ENCODE data around the gene MITF.
"Not testable (repeated sequence)": the region's sequence is repeated elsewhere in the genome, so short reads cannot be mapped to it uniquely, and the experiment has no call there.

The MITF gene

DNA sequence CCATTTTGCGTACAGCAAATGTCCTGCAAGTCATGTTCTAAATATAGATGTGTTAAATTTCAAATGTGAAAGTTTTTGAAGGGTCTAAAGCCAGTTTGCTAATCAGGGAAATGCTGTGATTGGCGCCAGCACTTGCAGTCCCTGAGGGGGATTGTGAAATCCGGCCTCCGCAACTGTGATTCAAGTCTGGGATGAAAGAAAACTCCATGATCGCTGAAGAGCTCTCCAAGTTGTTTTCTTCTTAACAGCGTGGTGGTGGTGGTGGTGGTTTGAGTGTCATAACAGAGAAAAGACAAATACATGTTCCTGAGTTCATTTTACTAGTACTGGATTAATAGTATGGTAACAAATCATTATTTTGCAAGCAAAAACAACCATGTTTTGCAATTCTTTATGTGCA is 51.8 kb downstream of the MITF start:
- DNase-seq, result no peak

DNA sequence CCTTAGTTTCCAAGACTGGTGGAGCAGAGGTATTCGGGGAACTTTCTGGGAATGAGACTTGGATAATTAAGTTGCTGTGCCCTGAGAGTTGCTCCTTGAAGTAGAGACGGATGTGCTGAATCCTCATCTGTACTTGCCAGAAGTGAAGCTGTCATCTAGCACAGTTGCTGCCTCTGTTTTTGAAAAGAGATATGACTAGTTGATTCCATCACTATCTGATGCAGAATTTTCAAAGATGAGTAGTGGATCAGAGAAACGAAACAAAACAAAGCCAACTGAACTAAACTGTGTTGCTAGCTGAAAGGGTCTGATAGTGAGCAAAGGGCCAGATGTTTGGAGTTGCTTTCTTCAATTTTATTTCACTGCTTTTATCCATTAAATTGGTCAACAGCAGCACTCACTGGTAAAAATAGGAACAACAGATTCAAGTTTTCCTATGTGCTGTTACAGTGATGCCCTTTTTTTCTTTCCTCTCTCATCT is 52.7 kb downstream of the MITF start:
- no peak for DNase-seq

DNA sequence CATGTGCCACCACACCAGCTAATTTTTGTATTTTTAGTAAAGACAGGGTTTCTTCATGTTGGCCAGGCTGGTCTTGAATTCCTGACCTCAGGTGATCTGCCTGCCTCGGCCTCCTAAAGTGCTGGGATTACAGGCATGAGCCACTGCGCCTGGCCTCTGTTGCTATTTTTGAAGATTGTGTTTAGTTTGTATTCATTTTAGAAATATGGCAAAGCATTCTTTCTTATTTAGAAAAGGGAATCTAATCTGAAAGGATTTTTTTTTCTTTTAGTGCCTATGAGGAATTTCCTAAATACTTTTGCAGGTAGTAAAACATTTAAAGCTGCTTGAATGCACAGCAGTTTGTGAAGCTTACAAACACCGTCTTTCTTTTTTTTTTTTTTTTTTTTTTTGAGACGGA is 56.9 kb downstream of the MITF start:
- DNase-seq, result not testable (repeated sequence)

DNA sequence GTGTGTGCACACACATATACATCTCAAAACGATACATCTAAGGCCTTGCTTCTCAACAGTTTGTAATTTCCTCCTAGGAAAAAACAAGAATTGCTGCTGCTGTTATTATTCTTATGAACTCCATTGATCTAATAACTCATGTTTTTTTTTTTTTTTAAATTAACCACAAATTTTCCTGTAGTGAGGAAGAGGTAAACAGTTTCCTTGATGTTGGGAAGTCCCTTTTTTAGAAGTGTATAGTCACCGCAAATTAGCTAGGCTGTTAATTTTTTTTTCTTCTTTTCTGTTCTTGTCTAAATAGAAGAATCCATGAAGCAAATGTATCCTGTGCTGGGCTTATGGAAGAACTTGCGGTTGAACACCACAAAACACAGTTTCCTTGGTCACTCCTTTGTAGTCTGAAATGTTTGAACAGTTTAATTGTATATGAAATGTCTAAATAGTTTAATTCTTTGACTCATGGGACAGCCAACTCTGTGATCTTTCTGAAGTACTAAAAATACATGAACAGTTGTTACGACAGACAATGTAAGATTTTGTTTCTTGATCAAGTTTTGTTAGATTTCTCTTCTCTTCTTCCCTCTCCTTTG is 64.5 kb downstream of the MITF start:
- DNase-seq, result no peak

GRCh38 chr3:69805491-69805890 is 66.2 kb downstream of the MITF start:
- DNase-seq, result no peak

DNA sequence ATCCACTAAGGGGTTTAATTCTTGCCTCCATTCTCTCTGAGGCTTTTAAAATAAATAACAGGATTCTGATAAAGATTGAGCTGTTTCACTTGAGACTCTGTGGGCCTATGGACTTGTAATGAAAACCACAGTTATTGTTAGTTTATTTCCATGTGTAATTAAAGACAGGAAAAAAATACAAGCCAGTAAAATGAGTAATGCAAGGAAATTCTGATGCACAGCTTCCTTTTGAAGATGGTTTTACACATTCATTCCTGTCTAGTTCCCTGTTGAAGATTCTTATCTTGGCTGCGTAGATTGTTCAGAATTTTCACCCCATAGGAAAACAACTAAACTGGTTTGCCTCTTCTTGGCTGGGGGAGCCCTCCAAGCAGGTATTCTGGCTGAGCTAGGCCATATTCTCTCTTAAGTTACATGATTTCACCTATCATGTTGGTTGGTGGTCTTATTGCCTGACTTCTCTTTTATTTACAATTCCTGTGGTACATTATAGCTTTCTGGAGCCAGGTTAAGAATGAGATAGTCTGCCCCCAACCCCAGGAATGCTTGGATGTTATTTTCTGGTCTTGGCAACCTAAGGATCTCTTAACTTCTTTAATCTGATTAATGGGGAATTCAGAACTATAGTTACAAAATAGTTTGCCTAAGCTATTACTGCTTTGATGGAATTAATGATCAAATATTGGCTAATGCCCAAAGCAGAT is 67.6 kb downstream of the MITF start:
- DNase-seq, result no peak

DNA sequence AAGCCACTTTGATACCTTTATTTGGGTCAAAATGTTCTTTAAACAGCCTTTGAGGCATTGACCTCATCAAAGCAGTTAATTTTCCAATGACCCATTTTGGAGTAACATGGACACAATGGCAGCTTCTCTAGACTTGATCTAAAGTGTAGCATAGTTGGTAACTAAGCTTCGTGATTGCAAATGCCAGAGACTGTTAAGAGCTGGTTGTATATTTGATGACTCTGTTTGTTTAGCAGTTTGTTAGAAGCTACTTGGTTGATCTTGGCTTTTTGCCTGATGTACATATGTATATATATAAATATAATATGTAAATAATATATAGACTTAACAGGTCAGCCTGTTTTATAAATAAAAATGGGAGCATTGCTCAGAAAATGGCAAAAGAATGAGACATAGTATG is 68.4 kb downstream of the MITF start:
- no peak for DNase-seq

DNA sequence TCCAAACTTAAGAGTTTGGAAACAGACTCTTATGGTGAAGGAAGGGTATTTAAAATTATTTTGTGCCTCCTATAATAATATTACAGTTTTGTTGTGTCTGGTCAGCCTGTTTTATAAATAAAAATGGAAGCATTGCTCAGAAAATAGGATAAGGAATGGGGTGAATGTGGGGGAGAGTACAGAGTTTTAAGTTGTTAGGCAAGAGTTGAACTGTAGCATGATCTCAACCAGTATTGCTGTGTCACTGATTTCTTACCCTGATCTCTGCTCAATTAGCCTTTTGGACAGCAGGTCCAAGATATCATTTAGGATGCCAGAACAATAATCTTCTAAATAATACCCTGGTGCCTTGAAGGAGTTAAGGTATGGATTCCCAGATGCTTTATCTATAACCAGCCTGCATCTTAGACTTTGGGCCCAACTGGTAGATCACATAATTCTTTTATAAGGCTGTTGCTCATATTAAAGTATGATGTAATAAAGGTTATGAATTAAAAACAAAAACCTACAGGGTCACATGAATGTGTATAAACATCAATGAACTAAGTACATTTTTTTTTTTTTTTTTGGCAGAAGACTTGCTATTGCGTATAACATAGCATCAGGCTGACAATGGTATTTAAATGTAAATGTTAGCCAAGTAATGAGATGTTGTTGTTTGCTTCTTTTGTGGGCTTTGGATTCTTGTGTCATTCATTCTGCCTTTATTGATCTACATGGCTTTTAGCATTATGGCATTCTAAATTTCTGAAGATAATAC is 70.0 kb downstream of the MITF start:
- no peak for DNase-seq

GRCh38 chr3:69811452-69812401 is 72.5 kb downstream of the MITF start:
- DNase-seq, result no peak

DNA sequence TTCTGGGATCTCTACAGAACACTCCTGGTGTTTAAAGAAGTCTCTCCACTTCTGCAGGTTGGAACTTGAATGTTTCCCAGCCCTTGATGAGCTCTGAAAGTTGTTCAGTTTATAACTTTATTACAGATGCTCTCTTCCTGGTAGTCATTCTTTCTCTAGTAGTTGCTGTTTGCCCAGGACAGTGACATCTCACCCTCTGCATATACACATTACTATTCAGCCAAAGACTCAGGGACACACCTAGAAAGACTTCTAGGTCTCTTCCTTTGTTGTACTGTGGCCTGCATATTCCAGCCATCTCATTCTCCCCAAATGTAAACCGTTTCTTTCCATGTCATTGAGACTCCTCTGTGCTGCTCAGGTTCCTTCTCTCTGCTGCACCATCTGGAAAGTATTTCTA is 76.7 kb downstream of the MITF start:
- DNase-seq, result no peak

- no peak for DNase-seq
Observed at GRCh38 chr3:69817988-69818387, 78.7 kb downstream of the MITF start.

DNA sequence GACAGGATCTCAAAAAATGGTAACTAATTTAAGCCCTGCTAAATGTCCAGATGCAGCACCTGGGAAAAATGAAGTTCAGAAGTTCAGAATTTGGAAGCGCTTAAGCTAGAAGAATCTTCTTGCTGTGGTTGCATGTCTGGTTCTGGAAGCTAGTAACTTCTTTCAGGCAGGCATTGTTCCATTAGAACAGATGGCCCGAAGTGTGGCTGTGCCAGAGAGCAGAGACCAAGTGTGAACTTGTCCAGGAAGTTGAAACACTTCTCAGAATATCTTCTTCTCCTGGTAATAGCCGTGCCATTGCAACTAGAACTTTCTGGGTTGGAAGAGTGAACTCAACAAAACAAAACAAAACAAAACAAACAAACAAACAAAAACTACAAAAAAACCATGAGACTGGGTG is 80.0 kb downstream of the MITF start:
- no peak for DNase-seq

DNA sequence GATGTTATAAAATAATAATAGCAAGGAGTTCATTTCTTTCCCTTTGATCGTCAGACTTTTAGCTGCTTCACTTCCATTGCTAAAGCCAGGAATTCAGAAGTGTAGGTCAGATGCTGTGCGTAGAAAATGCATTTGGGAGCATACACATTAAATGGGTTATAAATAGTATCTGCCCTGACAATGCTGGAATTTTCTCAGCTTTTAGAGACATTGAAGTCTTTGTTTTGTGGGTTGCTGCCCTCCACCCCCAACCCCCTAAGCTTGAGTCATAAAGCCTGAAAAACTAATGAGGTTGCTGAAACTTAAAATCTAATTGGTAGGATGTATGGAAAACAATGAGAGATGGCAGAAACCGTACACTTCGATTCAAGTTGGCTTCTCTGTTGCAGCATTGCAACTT is 81.9 kb downstream of the MITF start:
- DNase-seq, result no peak

DNA sequence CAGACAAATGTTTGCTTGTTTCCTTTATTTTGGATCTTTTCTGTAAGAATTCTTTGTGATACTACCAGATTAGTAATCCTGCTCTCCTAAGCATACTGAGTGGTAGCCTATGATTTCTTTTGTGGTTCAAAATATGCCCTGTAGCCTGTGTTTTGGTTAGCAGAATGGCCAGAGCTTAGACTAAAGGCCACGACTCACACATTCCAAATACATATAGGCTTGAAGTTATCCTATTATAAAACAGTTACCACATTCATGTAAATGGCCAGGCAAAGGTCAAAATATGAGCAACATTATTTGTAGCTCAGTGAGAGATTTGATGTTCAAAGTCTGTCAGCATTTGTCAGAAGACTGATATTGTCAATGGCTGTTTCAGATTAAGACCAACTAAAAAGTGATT is 84.5 kb downstream of the MITF start:
- no peak for DNase-seq

DNA sequence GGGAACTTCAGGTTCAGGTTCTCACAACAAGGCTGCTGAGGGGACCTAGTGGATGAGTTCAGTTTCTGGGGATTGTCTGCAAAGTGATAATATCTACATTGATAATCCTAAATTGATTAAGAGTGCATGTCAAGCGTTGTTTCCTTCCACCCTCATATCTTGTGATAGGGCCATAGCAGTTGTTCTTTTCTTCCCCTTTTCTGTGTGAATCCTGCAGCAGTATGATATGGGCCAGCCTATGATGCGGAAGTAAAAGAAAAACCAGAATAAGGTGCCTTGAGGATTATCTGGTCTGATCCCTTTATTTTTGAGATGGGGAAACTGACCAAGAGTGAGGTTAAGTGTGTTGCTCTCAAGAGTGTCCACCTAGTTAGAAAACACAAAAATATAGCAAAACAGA is 86.2 kb downstream of the MITF start:
- no peak for DNase-seq

DNA sequence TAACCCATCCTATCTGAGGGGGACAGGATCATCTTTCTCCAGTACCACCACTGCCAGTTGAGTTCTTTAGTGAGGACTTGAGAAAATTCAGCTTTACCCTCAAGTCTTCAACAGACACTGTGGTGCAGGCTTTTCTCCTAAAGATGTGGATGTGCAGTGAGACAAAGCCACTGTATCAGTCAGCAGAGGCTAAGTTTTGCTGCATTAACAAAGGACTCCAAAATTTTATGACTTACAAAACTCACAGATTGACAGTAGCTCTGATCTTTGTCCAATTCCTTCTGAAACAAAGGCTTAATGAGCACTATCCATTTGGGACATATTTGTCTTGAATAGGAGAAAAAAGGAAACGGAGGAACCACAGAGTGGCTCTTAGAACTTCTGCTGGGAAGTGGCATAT is 87.9 kb downstream of the MITF start:
- DNase-seq, result no peak

GRCh38 chr3:69828817-69829216 is 89.6 kb downstream of the MITF start:
- no peak for DNase-seq

- no peak for DNase-seq
Observed at GRCh38 chr3:69830147-69830546, 90.9 kb downstream of the MITF start.

DNA sequence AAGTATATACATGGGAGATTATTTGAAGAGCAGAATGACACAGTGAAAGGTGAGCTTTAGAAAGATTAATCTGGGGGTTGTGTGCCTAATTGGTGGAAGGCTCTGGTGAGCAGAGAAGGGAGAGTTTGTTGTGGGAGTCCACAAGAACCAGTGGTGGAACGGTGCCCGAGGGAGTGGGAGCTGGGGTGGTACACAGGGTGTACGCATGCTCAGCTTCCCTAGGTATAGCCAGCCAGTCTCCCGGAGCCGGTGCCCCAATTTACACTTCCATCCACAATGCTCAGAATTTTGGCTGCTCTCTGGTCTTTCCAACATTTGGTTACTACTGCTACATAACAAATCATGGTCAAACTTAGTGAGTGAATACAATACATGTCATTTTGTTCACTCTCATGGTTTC is 92.5 kb downstream of the MITF start:
- DNase-seq, result no peak

- no peak for DNase-seq
Observed at GRCh38 chr3:69833591-69833990, 94.3 kb downstream of the MITF start.

DNA sequence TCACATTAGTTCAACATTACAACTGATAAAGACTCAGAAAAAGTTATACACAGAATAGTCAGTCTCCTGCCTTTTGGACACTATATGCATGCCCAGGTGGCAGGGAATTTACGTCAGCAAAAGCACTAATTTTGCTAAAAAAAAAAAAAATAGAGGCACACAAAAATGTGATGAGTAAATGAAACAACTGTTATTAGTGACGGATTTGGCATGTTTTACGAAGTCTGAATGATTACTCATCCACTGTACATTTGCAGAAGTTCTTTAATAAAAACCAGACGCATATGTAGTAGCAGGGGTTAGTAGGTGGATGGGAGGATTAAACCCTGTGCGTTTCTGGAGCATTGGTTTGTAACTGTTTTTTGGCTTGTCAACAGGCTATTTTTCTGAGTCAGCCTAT is 99.0 kb downstream of the MITF start:
- no peak for DNase-seq

GRCh38 chr3:69838696-69839515 is 99.6 kb downstream of the MITF start:
- no peak for DNase-seq
